Islet precursor cell (in vitro differentiated cells): ENCODE results near the gene TIAM2.
"Not testable (repeated sequence)": the region's sequence is repeated elsewhere in the genome, so short reads cannot be mapped to it uniquely, and the experiment has no call there.

Experiments used
- DNase-seq: peaks from one replicate; pipeline ENCODE4 v3.0.0-alpha.2; 2018

Gene TIAM2

GRCh38 chr6:155212616-155213380 is 217.7 kb downstream of the TIAM2 start:
- DNase-seq: peak; percentile 72

- no peak for DNase-seq
These were observed 218.7 kb downstream of the TIAM2 start for GRCh38 chr6:155213611-155214372.

GRCh38 chr6:155215906-155216305 is 220.8 kb downstream of the TIAM2 start:
- DNase-seq: no peak

- peak; percentile 67 for DNase-seq
These were observed 221.4 kb downstream of the TIAM2 start for GRCh38 chr6:155216312-155217046.

GRCh38 chr6:155218711-155219110 is 223.6 kb downstream of the TIAM2 start:
- DNase-seq: not testable (repeated sequence)

GRCh38 chr6:155219299-155219698 is 224.2 kb downstream of the TIAM2 start:
- no peak for DNase-seq

GRCh38 chr6:155219858-155220301 is 224.8 kb downstream of the TIAM2 start:
- DNase-seq: no peak

GRCh38 chr6:155221086-155221485 is 226.0 kb downstream of the TIAM2 start:
- DNase-seq: no peak

GRCh38 chr6:155222506-155222905 is 227.4 kb downstream of the TIAM2 start:
- DNase-seq: no peak

- peak; percentile 74 for DNase-seq
These were observed 228.7 kb downstream of the TIAM2 start for GRCh38 chr6:155223646-155224451.

GRCh38 chr6:155224618-155225017 is 229.5 kb downstream of the TIAM2 start:
- DNase-seq: no peak

GRCh38 chr6:155227046-155227445 is 231.9 kb downstream of the TIAM2 start:
- DNase-seq: no peak

- no peak for DNase-seq
These were observed 233.5 kb downstream of the TIAM2 start for GRCh38 chr6:155228546-155229166.

- not testable (repeated sequence) for DNase-seq
These were observed 235.9 kb downstream of the TIAM2 start for GRCh38 chr6:155230975-155231374.

- no peak for DNase-seq
These were observed 237.7 kb downstream of the TIAM2 start for GRCh38 chr6:155232848-155233247.

GRCh38 chr6:155234167-155234566 is 239.1 kb downstream of the TIAM2 start:
- no peak for DNase-seq

- no peak for DNase-seq
These were observed 239.6 kb downstream of the TIAM2 start for GRCh38 chr6:155234687-155235086.

- DNase-seq: no peak
These were observed 240.0 kb downstream of the TIAM2 start for GRCh38 chr6:155235087-155235486.

GRCh38 chr6:155237613-155238012 is 242.5 kb downstream of the TIAM2 start:
- DNase-seq: no peak

GRCh38 chr6:155240905-155241600 is 245.9 kb downstream of the TIAM2 start:
- no peak for DNase-seq

- DNase-seq: no peak
These were observed 246.9 kb downstream of the TIAM2 start for GRCh38 chr6:155241966-155242365.
